DMS114 treated with DMSO at 0.1 percent for 48 hours (cell line): ENCODE results near the gene FYN.

Source experiments
- DNase-seq: peaks from one replicate; lab custom pipeline; 2025; ENCODE audit not compliant: unreplicated experiment; lab: John Stamatoyannopoulos, UW

Gene FYN

GRCh38 chr6:111854683-111855082, 18.6 kb downstream of the FYN start:
- DNase-seq = no peak

GRCh38 chr6:111852725-111853124, 20.5 kb downstream of the FYN start:
- DNase-seq = no peak

- no peak for DNase-seq
Observed at GRCh38 chr6:111850295-111850937, 22.8 kb downstream of the FYN start.

- DNase-seq = no peak
Observed at GRCh38 chr6:111849298-111849697, 24.0 kb downstream of the FYN start.

GRCh38 chr6:111848262-111848812, 24.9 kb downstream of the FYN start:
- DNase-seq = no peak

- no peak for DNase-seq
Observed at GRCh38 chr6:111846492-111847409, 26.5 kb downstream of the FYN start.

GRCh38 chr6:111846066-111846465, 27.2 kb downstream of the FYN start:
- no peak for DNase-seq

GRCh38 chr6:111845441-111845871, 27.8 kb downstream of the FYN start:
- DNase-seq = no peak

- no peak for DNase-seq
Observed at GRCh38 chr6:111844921-111845320, 28.3 kb downstream of the FYN start.

- DNase-seq = no peak
Observed at GRCh38 chr6:111844376-111844775, 28.9 kb downstream of the FYN start.

GRCh38 chr6:111843347-111844147, 29.7 kb downstream of the FYN start:
- DNase-seq = no peak

GRCh38 chr6:111842891-111843290, 30.4 kb downstream of the FYN start:
- no peak for DNase-seq

GRCh38 chr6:111842271-111842822, 30.9 kb downstream of the FYN start:
- DNase-seq = no peak

- DNase-seq = no peak
Observed at GRCh38 chr6:111841822-111842221, 31.4 kb downstream of the FYN start.

- DNase-seq = no peak
Observed at GRCh38 chr6:111840803-111841202, 32.4 kb downstream of the FYN start.

- no peak for DNase-seq
Observed at GRCh38 chr6:111838749-111839484, 34.3 kb downstream of the FYN start.

GRCh38 chr6:111837641-111838500, 35.4 kb downstream of the FYN start:
- DNase-seq = no peak

GRCh38 chr6:111837007-111837406, 36.2 kb downstream of the FYN start:
- no peak for DNase-seq

- no peak for DNase-seq
Observed at GRCh38 chr6:111835807-111836206, 37.4 kb downstream of the FYN start.
